Measurements from ENCODE around the gene DNAJC7. TPM values are rescaled to one million over a fixed set of nuclear protein-coding genes. Genes with fewer than 3 reads are reported as not detected.

Gene DNAJC7
- total and polyA plus RNA-seq, 9 of the 15 experiments (the other 6 are each of a cell fraction or from before 2014, with no cell fraction given) = 85.8 to 262 (median 157) TPM

GRCh38 chr17:42027961-42028790, 10.9 kb upstream of the DNAJC7 start (continued):
- no peak for TF ChIP-seq MLLT1 (IDR thresholded peaks at IDR 0.05)
- no peak for TF ChIP-seq ZNF175 (CRISPR knock-in tag; IDR thresholded peaks at IDR 0.05; ENCODE audit: low read depth)
- TF ChIP-seq HSF4 (CRISPR knock-in tag; IDR thresholded peaks at IDR 0.05; ENCODE audit: borderline replicate concordance) = no peak
- no peak for TF ChIP-seq TCF15 (CRISPR knock-in tag; IDR thresholded peaks at IDR 0.05)
- no peak for TF ChIP-seq MED1 (CRISPR knock-in tag; IDR thresholded peaks at IDR 0.05; ENCODE audit: borderline replicate concordance)
- no peak for TF ChIP-seq MCM7 (IDR thresholded peaks at IDR 0.05)
- peak in 1 of 2 experiments; percentile 66; a peak in 2 of 4 replicates for TF ChIP-seq RAD21 (CRISPR knock-in tag; conservative IDR thresholded peaks at IDR 0.05 in 1 of 2, IDR thresholded peaks at IDR 0.05 in 1 of 2)
- TF ChIP-seq MTA1 (IDR thresholded peaks at IDR 0.05; ENCODE audit: borderline replicate concordance) = no peak
- no peak for TF ChIP-seq ZNF395 (CRISPR knock-in tag; IDR thresholded peaks at IDR 0.05)
- no peak for TF ChIP-seq JUN (IDR thresholded peaks at IDR 0.05; ENCODE audit: borderline replicate concordance, low read depth, low read length)
- TF ChIP-seq JUN (CRISPR knock-in tag; IDR thresholded peaks at IDR 0.05; ENCODE audit: borderline replicate concordance) = no peak
- peak; percentile 1; the same call in 1 of the 2 replicates for TF ChIP-seq ZBTB7A (IDR thresholded peaks at IDR 0.05; ENCODE audit: borderline replicate concordance, control insufficient read depth, low read depth, low read length)
- no peak for TF ChIP-seq RBM17 (IDR thresholded peaks at IDR 0.05; ENCODE audit: borderline replicate concordance, low read depth, low read length)
- no peak for TF ChIP-seq FUS (optimal IDR thresholded peaks at IDR 0.05; ENCODE audit: low read depth, low read length)
- no peak for TF ChIP-seq ZNF77 (CRISPR knock-in tag; IDR thresholded peaks at IDR 0.05)
- TF ChIP-seq ZNF717 (CRISPR knock-in tag; IDR thresholded peaks at IDR 0.05) = no peak
- no peak for TF ChIP-seq BMI1 (IDR thresholded peaks at IDR 0.05; ENCODE audit: low read length)
- no peak for TF ChIP-seq THAP7 (CRISPR knock-in tag; IDR thresholded peaks at IDR 0.05)
- TF ChIP-seq SMAD2 (IDR thresholded peaks at IDR 0.05; ENCODE audit: low read depth, low read length) = no peak
- no peak for TF ChIP-seq DEAF1 (CRISPR knock-in tag; IDR thresholded peaks at IDR 0.05)
- no peak for TF ChIP-seq PTRF (tag; IDR thresholded peaks at IDR 0.05)
- no peak for TF ChIP-seq U2AF2 (optimal IDR thresholded peaks at IDR 0.05; ENCODE audit: low read depth, low read length)
- no peak for TF ChIP-seq SPI1 (IDR thresholded peaks at IDR 0.05; ENCODE audit: borderline replicate concordance, low read depth, low read length)
- TF ChIP-seq LCOR (CRISPR knock-in tag; IDR thresholded peaks at IDR 0.05) = no peak
